Measurements from ENCODE around the gene C2orf92.

Gene C2orf92

DNA sequence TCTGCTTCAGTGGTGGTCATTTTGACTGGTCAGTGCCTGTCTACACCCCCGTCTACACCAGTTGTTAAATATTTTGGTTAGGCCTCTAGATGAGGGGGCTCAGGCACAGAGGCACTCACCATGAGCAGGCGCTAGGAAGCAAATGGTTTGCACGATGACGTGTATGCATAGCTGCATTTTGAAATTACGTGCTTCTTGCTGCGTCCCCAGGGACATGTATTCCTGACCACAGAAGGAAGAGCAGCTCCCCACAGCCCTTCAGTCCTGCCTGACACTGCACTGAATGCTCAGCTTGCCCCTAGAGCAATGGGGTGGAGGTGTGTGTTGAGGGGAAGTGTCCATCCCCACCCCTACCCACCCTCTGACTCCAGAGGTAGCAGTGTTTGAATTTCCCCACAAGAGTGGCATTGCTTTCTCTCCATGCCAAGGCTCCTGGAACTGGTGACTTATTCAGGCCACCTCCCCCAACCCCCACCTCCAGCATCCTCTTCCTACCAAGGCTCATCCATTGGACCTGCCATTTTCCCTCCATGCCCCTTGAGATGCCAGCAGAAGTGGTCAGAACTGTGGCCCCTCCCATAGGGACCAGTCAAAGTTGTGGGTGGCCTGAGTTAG, 32.4 kb downstream of the C2orf92 start:
- ChIA-PET POLR2A (no interaction called here), CTCF (interaction anchor here (0.6 to 7.4 kb wide), 5 partner anchors 8 to 111 kb away, joined by 3 to 130 read pairs (median 16); partner anchors contain the start of gene ANKRD36B)
- Histone ChIP-seq H3K9me3 (ENCODE audit: control insufficient read depth, insufficient read depth, low read depth, low read length) (no peaks in the 10 kb centered on the region), H3K36me3 (ENCODE audit: control insufficient read depth in 2 of 2, insufficient read depth in 1 of 2, low read length in 2 of 2) (no peaks in the 10 kb centered on the region), H3K4me1 (ENCODE audit: control insufficient read depth, insufficient read depth, low read length) (no peaks in the 10 kb centered on the region), H3K27ac (ENCODE audit: extremely low read depth, low read depth, low read length) (no peak overlapping the region), H3K4me3 (ENCODE audit: low read depth, low read length) (no peak overlapping the region)
- TF ChIP-seq ZNF473 (tag by site-specific recombination; IDR thresholded peaks at IDR 0.05) = no peak
- TF ChIP-seq ZNF529 (tag by site-specific recombination; IDR thresholded peaks at IDR 0.05; ENCODE audit: insufficient replicate concordance) = no peak
- TF ChIP-seq TRIM28 (IDR thresholded peaks at IDR 0.05; ENCODE audit: borderline replicate concordance, low read length) = no peak
- no peak for TF ChIP-seq WT1 (tag by site-specific recombination; IDR thresholded peaks at IDR 0.05)
- TF ChIP-seq, protein P1, sequence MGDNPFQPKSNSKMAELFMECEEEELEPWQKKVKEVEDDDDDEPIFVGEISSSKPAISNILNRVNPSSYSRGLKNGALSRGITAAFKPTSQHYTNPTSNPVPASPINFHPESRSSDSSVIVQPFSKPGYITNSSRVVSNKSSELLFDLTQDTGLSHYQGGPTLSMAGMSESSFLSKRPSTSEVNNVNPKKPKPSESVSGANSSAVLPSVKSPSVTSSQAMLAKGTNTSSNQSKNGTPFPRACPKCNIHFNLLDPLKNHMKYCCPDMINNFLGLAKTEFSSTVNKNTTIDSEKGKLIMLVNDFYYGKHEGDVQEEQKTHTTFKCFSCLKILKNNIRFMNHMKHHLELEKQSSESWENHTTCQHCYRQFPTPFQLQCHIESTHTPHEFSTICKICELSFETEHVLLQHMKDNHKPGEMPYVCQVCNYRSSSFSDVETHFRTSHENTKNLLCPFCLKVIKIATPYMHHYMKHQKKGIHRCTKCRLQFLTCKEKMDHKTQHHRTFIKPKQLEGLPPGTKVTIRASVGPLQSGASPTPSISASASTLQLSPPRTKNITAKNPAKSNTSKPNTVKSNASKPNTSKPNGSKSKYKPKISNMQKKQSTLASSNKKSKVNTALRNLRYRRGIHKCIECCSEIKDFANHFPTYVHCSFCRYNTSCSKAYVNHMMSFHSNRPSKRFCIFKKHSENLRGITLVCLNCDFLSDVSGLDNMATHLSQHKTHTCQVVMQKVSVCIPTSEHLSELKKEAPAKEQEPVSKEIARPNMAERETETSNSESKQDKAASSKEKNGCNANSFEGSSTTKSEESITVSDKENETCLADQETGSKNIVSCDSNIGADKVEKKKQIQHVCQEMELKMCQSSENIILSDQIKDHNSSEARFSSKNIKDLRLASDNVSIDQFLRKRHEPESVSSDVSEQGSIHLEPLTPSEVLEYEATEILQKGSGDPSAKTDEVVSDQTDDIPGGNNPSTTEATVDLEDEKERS (tag by site-specific recombination; IDR thresholded peaks at IDR 0.05) = no peak
- TF ChIP-seq ZNF830 (tag by site-specific recombination; IDR thresholded peaks at IDR 0.05; ENCODE audit: low read depth) = no peak
- TF ChIP-seq, protein P2, sequence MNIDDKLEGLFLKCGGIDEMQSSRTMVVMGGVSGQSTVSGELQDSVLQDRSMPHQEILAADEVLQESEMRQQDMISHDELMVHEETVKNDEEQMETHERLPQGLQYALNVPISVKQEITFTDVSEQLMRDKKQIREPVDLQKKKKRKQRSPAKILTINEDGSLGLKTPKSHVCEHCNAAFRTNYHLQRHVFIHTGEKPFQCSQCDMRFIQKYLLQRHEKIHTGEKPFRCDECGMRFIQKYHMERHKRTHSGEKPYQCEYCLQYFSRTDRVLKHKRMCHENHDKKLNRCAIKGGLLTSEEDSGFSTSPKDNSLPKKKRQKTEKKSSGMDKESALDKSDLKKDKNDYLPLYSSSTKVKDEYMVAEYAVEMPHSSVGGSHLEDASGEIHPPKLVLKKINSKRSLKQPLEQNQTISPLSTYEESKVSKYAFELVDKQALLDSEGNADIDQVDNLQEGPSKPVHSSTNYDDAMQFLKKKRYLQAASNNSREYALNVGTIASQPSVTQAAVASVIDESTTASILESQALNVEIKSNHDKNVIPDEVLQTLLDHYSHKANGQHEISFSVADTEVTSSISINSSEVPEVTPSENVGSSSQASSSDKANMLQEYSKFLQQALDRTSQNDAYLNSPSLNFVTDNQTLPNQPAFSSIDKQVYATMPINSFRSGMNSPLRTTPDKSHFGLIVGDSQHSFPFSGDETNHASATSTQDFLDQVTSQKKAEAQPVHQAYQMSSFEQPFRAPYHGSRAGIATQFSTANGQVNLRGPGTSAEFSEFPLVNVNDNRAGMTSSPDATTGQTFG (tag by site-specific recombination; IDR thresholded peaks at IDR 0.05; ENCODE audit: borderline replicate concordance) = no peak
- TF ChIP-seq, protein P3, sequence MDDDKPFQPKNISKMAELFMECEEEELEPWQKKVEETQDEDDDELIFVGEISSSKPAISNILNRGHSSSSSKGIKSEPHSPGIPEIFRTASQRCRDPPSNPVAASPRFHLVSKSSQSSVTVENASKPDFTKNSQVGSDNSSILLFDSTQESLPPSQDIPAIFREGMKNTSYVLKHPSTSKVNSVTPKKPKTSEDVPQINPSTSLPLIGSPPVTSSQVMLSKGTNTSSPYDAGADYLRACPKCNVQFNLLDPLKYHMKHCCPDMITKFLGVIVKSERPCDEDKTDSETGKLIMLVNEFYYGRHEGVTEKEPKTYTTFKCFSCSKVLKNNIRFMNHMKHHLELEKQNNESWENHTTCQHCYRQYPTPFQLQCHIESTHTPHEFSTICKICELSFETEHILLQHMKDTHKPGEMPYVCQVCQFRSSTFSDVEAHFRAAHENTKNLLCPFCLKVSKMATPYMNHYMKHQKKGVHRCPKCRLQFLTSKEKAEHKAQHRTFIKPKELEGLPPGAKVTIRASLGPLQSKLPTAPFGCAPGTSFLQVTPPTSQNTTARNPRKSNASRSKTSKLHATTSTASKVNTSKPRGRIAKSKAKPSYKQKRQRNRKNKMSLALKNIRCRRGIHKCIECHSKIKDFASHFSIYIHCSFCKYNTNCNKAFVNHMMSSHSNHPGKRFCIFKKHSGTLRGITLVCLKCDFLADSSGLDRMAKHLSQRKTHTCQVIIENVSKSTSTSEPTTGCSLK (tag by site-specific recombination; IDR thresholded peaks at IDR 0.05) = no peak
- no peak for TF ChIP-seq KLF9 (tag by site-specific recombination; IDR thresholded peaks at IDR 0.05; ENCODE audit: low read depth)
- TF ChIP-seq ZBTB7A (tag by site-specific recombination; IDR thresholded peaks at IDR 0.05; ENCODE audit: low read depth) = no peak
- TF ChIP-seq, protein P4, sequence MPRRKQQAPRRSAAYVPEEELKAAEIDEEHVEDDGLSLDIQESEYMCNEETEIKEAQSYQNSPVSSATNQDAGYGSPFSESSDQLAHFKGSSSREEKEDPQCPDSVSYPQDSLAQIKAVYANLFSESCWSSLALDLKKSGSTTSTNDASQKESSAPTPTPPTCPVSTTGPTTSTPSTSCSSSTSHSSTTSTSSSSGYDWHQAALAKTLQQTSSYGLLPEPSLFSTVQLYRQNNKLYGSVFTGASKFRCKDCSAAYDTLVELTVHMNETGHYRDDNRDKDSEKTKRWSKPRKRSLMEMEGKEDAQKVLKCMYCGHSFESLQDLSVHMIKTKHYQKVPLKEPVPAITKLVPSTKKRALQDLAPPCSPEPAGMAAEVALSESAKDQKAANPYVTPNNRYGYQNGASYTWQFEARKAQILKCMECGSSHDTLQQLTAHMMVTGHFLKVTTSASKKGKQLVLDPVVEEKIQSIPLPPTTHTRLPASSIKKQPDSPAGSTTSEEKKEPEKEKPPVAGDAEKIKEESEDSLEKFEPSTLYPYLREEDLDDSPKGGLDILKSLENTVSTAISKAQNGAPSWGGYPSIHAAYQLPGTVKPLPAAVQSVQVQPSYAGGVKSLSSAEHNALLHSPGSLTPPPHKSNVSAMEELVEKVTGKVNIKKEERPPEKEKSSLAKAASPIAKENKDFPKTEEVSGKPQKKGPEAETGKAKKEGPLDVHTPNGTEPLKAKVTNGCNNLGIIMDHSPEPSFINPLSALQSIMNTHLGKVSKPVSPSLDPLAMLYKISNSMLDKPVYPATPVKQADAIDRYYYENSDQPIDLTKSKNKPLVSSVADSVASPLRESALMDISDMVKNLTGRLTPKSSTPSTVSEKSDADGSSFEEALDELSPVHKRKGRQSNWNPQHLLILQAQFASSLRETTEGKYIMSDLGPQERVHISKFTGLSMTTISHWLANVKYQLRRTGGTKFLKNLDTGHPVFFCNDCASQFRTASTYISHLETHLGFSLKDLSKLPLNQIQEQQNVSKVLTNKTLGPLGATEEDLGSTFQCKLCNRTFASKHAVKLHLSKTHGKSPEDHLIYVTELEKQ (tag by site-specific recombination; IDR thresholded peaks at IDR 0.05; ENCODE audit: borderline replicate concordance) = no peak
- TF ChIP-seq, protein P5, sequence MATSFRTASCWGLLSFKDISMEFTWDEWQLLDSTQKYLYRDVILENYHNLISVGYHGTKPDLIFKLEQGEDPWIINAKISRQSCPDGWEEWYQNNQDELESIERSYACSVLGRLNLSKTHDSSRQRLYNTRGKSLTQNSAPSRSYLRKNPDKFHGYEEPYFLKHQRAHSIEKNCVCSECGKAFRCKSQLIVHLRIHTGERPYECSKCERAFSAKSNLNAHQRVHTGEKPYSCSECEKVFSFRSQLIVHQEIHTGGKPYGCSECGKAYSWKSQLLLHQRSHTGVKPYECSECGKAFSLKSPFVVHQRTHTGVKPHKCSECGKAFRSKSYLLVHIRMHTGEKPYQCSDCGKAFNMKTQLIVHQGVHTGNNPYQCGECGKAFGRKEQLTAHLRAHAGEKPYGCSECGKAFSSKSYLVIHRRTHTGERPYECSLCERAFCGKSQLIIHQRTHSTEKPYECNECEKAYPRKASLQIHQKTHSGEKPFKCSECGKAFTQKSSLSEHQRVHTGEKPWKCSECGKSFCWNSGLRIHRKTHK (tag by site-specific recombination; IDR thresholded peaks at IDR 0.05) = no peak
- TF ChIP-seq MYNN (tag by site-specific recombination; IDR thresholded peaks at IDR 0.05; ENCODE audit: borderline replicate concordance) = no peak
- no peak for TF ChIP-seq ZBTB8A (tag by site-specific recombination; IDR thresholded peaks at IDR 0.05)
- no peak for TF ChIP-seq PRDM1 (tag by site-specific recombination; IDR thresholded peaks at IDR 0.05)
- TF ChIP-seq ZNF48 (tag by site-specific recombination; IDR thresholded peaks at IDR 0.05) = no peak
- TF ChIP-seq SCRT1 (tag by site-specific recombination; IDR thresholded peaks at IDR 0.05; ENCODE audit: borderline replicate concordance) = no peak
